HG03442 (cell line): ENCODE measurements around the gene WDR77.

Experiments used
- ATAC-seq: cut with Tn5 transposase; IDR thresholded peaks from one replicate; pipeline ENCODE4 v1.9.1; 2021; ENCODE audit warnings: mild to moderate bottlenecking, moderate library complexity; ENCODE audit not compliant: unreplicated experiment

Gene WDR77

DNA sequence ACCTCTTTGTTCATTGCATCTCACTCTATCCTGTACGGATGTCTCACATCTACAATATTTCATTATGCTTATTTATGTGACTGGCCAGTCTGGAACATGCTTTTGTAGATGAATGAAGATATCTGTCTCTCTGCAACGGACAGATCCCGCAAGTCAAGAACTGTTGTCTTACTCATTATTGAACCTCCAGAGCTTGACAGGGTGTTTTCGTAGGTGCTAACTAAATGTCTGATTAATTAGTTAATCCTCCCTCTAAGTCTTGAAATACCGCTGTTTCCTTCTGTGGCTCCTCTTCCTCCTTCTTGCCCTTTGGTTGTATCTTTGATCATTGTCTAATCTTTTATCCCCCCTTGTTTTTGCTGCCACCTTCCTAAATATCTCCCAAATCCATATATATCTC lies 21.5 kb upstream of the WDR77 start:
- ATAC-seq: no peak

DNA sequence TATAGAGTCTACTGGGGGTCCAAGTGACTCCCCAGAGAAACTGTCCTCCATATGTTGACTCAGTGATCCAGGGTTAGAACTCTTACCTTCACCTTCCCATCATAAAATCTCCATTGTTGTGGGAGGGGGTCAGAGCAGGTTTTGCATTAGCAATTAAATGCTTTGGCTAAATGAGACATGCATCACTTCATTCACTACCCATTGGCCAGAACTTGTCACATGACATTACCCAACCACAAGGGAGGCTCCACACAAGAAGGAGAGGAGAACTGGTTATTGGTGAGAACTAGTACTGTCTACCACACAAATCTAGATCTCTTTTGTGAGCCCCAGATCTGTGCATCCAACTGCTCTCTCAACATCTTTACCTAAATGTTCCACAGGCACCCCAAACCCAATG lies 20.5 kb upstream of the WDR77 start:
- ATAC-seq: no peak

DNA sequence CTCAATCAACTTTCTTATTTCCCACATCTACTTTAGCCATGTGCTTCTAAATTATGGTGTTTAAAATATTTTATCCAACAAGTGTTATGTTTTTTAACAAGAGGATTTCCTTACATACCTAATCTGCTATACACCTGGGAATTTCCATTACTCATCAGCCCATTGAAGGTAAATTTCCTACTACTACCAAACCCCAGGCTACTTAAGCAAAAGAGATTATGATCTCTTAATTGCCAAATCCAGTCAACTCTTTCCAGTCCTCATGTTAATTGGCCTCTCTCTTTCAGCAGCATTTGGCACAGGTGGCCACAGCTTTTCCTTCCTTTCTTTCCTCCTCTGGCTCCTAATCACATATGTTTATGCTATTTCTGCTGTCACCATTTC lies 19.7 kb upstream of the WDR77 start:
- ATAC-seq: no peak

DNA sequence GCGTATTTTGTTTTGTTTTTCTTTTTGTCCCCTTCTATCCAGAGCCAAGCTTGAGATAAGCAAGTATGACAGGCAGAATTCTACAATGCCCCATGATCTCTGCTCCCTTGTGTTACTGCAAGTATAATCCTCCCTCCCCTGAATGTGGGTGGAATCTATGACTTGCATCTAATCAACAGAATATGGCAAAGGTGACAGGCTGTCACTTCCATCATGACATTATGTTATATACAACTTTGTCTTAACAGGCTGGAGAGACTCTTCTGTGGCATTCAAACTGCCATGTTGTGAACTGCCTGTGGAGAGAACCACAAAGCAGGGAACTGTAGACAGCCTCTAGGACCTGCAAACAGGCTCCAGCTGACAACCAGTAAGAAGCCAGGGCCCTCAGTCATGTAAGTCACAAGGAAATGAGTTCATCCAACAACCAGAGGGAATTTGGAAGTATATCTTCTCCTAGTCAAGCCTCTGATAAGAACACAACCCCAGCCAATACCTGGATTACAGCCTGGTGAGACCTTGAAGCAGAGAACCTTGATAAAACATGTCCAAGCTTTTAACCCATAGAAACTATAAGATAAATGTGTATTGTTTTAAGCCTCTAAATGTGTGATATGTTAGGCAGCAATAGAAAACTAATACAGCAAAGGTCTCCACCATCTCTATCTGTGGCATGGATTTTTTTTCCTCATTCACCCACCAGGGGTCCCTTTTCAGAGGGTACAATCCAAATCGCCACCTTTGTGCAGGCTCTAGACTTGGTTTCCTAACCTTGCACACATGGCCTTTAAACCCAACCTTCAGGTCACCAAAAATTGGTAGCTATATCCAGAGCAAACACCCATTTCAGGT lies 19.0 kb upstream of the WDR77 start:
- ATAC-seq: no peak

DNA sequence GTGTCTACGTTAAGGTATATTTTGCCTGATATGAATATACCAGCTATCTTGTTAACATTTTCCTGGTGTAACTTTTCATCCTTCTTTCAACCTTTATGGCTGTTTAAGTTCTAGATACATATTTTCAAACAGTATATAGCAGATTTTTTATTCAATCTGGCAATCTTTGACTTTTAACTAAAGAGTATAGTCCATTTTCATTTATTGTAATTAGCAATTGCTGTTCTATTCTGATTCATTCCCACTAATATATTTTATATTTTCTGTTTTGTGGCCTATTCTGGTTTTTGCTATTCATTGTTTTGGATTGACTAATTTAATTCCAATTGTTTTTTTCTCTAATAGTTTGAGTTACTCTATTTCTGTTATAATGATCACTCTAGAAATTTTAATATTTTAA lies 17.4 kb upstream of the WDR77 start:
- no peak for ATAC-seq

DNA sequence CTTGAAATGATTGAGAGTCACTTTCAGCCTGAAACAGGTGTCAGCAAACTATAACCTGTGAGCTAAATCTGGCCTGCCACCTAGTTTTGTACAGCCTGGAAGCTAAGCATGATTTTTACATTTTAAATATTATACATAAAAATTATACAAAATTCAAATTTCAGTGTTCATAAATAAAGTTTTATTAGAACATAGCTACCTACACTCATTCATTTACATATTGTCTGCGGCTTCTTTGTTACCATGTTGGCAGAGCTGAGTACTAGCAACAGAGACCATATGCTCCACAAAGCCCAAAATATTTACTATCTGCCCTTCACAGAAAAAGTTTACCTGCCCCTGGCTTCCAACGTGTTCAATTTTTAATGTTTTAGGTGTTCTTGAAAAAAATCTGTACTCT lies 16.7 kb upstream of the WDR77 start:
- no peak for ATAC-seq

DNA sequence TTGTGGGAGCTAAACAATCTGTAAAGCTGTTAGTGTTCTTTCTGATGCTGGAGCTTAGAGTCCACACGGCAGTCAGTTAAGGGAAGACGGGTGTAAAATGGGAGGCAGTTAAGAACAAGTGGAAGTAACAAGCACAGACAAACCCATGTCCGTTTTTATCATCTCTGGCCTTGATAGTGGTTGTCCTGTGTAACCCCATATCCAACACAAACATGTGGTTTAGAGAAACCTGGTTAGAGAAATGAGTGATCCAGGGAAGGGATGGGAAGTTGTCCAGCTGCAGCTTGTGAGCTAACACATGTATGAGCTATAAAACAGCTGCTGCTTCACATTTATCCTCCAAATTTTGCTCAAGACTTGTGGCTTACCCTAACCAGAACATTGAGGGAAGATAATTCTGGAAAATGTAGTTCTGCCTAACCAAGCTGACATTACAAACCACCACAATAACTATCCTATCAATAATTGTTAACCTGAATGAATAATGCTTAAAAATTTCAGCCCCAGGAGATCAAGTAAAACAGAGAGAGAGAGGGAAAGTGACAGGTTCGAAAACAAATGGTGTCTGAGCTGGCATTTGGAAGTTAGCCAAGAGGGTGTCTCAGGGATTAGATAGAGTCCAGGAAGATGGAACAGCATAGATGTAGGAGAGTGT lies 14.1 kb upstream of the WDR77 start:
- ATAC-seq: no peak

DNA sequence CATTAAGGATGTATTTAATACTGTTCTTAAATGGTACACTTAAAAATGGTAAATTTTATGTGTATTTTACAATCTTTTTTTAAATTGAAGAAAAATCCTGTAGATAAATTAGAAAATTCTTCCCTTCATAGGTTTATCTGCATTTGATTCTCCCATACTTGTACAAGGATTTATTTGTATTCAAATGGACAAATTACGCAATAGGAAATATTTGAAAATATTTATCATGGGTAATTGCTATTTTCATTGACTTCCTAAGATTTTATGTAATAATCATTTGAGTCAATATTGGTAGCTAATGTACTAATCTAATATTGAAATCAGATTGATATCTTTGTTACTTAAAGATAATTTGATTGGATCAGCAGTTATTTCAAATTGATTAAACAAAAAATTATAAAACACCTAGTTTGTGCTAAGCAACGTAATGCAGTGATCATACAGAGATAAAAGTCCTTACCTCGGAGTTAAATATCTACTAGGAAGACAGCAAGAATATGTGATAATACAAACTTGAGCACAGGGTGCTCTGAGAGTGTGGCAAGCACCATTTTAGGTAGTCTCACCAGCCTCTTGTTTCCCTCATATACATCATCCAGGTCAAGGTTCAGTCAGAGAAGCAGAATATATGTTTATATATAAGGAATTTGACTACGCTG lies 13.4 kb upstream of the WDR77 start:
- no peak for ATAC-seq

DNA sequence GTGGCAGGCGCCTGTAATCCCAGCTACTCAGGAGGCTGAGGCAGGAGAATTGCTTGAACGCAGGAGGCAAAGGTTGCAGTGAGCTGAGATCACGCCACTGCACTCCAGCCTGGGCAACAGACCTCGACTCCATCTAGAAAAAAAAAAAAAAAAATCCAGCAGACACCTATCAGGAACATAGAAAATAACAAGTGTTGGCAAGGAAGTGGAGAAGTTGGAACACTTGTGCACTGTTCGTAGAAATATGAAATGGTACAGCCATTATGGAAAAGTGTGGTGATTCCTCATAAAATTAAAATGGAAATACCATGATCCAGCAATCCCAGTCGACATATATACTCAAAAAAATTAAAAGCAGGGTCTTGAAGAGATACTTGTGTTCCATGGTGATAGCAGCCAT lies 12.7 kb upstream of the WDR77 start:
- ATAC-seq: no peak

DNA sequence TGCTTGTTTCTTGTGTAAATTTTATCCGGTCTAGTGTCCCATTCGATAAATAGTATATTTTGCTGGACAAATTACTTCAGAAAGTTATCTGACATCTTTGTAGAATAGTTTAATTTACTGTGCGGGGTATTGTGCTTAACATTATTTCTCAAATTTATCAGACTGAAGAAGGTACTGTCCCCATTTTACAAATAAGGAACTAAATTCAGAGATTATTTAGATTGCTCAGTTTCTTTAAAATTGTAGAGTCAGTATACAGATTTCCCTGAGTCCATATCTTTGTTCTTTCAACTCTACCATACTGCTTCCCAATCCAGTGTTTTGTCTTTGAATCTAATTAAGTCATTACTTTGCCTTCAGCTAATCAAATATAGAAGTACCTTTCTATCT lies 6.6 kb upstream of the WDR77 start:
- no peak for ATAC-seq

DNA sequence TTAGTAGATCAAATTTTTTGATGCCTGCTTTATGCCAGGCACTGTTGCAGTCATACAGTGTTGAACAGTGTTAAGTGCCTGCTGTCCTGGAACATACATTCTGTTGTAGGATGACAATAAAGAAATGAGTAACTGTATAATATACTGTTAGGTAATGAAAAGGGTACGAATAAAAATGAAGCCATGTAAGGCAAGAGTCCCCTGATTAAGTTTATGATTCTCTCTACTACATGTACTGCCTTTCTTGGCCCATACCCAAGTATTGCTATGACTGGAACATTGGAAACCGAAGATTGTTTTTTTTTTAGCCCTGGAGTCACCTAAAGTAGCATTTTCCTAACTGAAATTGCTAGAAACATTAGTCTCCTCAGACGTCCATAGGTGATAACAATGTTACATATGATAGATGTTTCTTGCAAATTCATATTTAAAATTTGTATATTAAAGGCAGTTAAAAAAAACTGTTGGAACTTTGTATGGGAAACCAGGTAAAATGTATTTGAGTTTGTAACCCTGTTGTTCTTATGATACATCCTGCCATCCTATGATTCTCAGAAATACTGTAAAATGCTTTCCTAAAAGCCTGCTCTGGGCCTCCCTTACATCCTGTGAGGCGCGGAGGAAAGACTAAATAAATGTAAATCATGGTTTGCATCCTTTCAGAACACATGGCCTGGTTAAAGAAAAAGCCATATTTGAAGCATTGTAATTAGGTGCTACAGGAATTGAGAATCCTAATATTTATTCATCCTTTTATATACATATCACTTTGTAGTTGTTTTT lies 6.0 kb upstream of the WDR77 start:
- no peak for ATAC-seq

DNA sequence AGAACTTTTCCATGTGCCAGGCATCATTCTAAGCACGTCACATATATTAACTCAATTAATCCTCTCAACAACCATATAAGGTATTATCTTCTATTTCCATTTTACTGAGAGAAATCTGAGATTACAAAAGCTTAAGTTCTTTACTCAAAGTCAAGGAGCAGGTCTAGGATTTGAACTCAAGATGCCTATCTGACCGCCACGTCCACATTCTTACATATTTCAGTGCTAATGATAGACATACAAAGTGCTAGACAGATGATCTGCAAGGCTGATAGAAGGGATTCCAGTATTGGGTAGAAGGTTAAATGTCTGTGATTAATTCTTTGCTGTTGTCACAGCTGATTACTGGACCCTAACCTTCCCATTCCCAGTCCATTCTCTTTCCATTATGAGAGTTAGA lies 4.7 kb upstream of the WDR77 start:
- no peak for ATAC-seq

DNA sequence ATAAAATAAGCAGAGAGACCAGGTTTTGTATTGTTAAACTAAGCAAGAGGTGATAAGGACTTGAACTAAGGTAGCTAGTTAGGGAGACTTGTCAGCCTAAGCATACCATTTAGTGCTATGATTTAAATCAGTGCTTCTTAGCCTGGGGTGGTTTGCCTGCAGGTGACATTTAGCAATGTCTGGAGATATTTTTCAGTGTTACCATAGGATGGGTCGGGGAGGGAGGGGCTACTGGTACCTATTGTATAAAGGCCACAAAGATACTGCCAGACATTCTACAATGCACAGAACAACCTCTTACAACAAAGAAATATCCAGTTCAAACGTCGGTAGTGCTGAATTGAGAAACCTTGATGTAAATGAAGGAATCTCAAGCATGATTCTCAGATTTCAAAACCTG lies 3.5 kb upstream of the WDR77 start:
- no peak for ATAC-seq

DNA sequence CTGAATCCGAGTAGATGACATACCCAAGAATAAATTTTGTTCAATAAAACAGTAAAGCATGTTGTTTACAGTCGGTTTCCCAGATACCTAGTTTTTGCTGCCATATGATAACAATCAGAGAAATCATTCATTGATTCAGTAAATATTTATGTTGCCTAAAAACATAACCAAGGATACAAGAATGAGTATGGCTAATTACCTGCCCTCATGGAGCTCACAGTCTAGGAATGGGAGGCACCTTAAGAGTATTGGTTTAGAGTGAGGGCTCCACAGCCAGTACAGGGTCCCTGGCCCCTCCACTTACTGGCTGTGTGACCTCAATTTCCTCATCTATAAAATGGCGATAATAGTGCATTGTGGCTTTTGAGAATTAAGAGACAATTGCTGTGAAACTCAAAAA lies 1.1 kb upstream of the WDR77 start:
- ATAC-seq: no peak

DNA sequence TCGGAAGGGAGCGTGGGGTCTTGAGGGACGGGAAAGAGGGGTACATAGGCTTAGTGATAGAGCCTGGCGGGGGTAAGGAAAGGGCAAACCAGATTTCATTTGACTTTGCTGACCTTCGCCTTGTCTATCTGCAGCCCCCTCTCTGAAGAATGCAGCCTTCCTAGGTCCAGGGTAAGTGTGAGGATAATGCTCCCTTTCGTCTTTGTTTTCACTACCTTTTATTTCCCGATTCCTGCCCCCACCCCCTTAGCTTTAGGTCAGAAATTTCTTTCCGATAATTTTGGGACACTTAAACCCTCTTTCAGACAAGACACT lies 604 bp upstream of the WDR77 start:
- ATAC-seq: no peak

DNA sequence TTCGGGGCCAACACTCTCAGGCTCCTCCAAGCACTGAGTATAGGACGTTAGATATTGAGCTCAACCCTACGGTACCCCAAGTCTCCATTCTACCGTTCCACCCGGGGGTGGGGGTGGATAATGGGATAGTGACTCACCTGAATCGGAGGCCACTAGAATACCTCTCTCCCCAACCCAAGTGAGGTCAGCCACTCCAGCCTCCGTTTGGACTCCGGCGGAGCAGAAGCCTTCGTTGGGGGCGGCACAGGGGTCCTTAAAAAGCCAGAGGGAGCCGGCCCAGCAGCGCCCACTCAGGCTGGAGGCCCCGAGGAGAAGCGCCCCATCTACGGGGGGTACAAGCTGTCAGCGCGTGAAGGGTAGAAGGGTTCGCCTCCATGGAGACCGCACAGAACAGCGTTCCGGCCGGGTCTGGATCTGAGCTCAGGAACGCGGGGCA lies 556 bp downstream of the WDR77 start:
- ATAC-seq: peak; percentile 12

DNA sequence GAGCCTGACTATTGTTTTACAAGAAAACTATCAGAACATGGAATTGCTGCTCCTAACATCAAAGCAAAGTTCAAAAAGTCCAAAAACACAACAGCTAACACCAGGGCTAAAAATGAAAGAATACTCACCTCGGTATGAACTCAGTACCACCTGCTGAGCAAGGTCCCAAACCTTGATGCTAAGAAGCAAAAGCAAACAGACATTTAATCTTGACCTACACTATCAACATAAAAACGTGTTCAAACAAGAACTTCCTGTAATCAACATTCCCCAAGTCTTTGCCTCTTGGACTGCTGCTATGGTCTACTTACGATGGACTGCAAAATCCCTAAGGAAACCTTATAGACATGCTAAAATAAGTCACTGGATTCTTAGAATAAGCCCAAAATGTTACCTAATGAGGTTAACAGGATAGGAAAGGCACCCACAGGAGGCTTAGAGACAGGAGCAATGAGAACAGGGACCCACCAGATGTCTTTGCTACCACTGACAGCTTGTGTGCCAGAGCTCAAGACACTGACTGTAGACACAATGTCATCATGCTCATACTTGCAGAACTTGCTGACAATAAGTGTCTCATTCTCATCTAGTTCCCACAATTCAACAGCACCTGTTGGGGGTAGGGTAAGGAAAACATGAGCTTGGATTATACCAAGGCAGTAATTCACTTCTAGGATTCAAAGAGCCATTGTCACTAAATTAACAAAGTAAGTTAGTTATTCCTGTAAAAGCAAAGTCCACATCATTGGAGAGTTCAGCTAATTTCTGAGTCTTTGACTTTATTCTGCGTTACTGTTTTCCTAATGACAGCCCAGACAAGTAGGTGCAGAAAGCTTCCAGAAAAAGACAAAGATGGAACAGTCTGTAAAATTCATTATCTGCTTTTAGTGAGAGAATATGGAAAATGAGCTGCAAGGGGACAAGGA lies 1.8 kb downstream of the WDR77 start:
- ATAC-seq: no peak

DNA sequence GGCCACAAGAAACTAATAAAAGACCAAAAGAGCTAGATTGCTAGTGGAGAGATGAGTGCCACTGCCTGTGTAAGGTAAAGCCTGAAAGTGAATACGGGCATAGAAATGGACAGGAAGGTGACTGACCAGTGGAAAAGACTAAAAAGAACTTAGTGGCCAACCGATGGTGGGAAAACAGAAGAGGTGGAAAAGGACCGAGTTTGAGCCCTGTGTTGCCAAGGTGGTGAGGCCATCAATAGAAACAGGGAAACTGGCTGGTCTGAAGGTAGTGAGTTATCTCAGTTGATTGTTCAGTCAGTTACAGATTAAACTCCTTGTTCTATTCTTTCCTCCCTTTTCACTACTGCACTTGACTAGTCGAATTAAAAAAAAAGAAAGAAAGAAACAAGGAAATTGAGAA lies 2.5 kb downstream of the WDR77 start:
- no peak for ATAC-seq

DNA sequence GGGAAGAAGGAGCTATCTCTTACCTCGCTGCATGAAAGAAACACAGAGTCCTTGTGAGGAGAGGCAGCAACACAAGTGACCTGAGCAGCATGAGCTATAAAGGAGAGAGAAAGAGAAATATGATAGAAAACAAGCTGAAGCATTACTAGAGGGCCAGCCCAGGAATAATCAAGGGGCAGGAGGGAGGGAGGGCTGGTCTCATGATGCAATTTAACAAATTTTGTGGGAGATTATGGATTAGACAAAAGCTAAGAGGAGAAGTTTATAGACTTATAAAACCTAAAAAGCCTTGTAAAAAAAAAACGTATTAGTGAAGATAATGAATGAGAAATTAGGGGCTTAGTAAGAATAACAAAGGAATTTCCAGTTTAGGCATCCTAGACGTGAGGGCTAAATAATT lies 5.0 kb downstream of the WDR77 start:
- no peak for ATAC-seq

DNA sequence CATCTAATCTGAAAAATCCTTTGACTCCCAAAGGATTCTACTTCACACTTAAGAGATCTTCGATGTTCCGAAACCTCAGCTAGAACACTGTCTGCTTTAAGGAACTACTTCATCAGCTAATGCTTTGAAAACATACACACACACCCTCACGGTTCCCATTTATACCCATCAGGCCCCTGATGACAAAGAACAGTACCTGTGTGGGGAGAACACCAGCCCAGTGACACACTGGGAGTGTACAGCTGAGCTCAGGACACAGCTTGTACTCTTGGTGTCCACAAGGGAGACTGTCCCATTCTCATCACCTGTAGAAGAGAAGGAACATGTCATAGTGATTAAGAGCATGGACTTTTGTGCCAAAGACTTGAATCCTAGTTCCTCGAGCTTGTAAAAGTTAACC lies 6.6 kb downstream of the WDR77 start:
- no peak for ATAC-seq
